Neural cell (in vitro differentiated cells): ENCODE data around the gene ADGRG1. TPM values are rescaled to one million over a fixed set of nuclear protein-coding genes. Genes with fewer than 3 reads are reported as not detected.

Source experiments
- H2AFZ ChIP-seq: fragments of 200-600, 300-800 bp; sonication (generic), shearing (Covaris generic); 2 replicates; pipeline ENCODE4 v1.6.0; 2014; ENCODE audit warnings: low read depth, mild to moderate bottlenecking, antibody characterized with exemption, low read length, moderate library complexity
- H3F3A ChIP-seq: fragments of 200-600 bp; shearing (Covaris generic); 2 replicates; pipeline ENCODE4 v1.6.1; 2016; ENCODE audit warnings: mild to moderate bottlenecking, moderate library complexity, mixed read lengths, antibody characterized with exemption, low read length; ENCODE audit not compliant: insufficient read depth, poor library complexity, severe bottlenecking
- H3K27ac ChIP-seq: fragments of 200-600, 300-800 bp; sonication (generic), shearing (Covaris generic); 2 replicates; pipeline ENCODE4 v1.5.1; 2014; ENCODE audit warnings: mild to moderate bottlenecking, low read length, moderate library complexity
- H3K27me3 ChIP-seq: fragments of 300-800, 200-600 bp; sonication (generic), shearing (Covaris generic); 2 replicates; pipeline ENCODE4 v1.6.0; 2014; ENCODE audit warnings: mild to moderate bottlenecking, low read depth, low read length, moderate library complexity; ENCODE audit not compliant: insufficient read depth
- H3K36me3 ChIP-seq: fragments of 300-800, 200-600 bp; sonication (generic), shearing (Covaris generic); 2 replicates; pipeline ENCODE4 v1.5.1; 2014; ENCODE audit warnings: mild to moderate bottlenecking, antibody characterized with exemption, low read length, moderate library complexity; ENCODE audit not compliant: insufficient read depth
- H3K4me2 ChIP-seq: fragments of 300-800, 200-600 bp; sonication (generic), shearing (Covaris generic); 2 replicates; pipeline ENCODE4 v1.6.0; 2014; ENCODE audit warnings: mild to moderate bottlenecking, low read length
- H3K4me3 ChIP-seq: fragments of 300-800, 200-600 bp; sonication (generic), shearing (Covaris generic); 2 replicates; pipeline ENCODE4 v1.5.1; 2014; ENCODE audit warnings: mild to moderate bottlenecking, low read length, moderate library complexity
- H3K79me2 ChIP-seq: fragments of 200-600 bp; shearing (Covaris generic); replicated peaks from 2 replicates; pipeline ENCODE4 v1.6.0; 2014; ENCODE audit warnings: mild to moderate bottlenecking, low read length, moderate library complexity; ENCODE audit not compliant: insufficient read depth
- H3K9ac ChIP-seq: fragments of 300-800, 200-600 bp; sonication (generic), shearing (Covaris generic); 2 replicates; pipeline ENCODE4 v1.6.1; 2016; ENCODE audit warnings: mild to moderate bottlenecking, low read length, mixed read lengths
- H3K9me2 ChIP-seq: fragments of 200-600 bp; shearing (Covaris generic); 2 replicates; pipeline ENCODE4 v1.6.1; 2016; ENCODE audit warnings: mild to moderate bottlenecking, low read length, mixed read lengths; ENCODE audit not compliant: insufficient read depth
- H3K9me3 ChIP-seq: fragments of 200-600, 300-800 bp; sonication (generic), shearing (Covaris generic); 2 replicates; pipeline ENCODE4 v1.6.1; 2016; ENCODE audit warnings: mild to moderate bottlenecking, mixed run types, low read length, moderate library complexity, mixed read lengths
- H4K20me1 ChIP-seq: fragments of 200-600 bp; shearing (Covaris generic); 2 replicates; pipeline ENCODE4 v1.6.1; 2016; ENCODE audit warnings: mild to moderate bottlenecking, mixed run types; ENCODE audit not compliant: insufficient read depth
- EP300 ChIP-seq: fragments of 450-650 bp; conservative IDR thresholded peaks from 2 replicates; pipeline ENCODE4 v1.6.1; 2014; ENCODE audit warnings: antibody characterized with exemption, mild to moderate bottlenecking, moderate library complexity; ENCODE audit not compliant: poor library complexity, severe bottlenecking
- EZH2 ChIP-seq: fragments of 200-600, 300-800 bp; shearing (Covaris generic), sonication (generic); IDR thresholded peaks from 2 replicates; pipeline ENCODE4 v1.6.1; 2014; ENCODE audit warnings: antibody characterized with exemption, low read length, borderline replicate concordance, mild to moderate bottlenecking; ENCODE audit not compliant: insufficient read depth, poor library complexity, severe bottlenecking
- MXI1 ChIP-seq: fragments of 450-650 bp; conservative IDR thresholded peaks from 2 replicates; pipeline ENCODE4 v1.6.1; 2014; ENCODE audit warnings: antibody characterized with exemption, mild to moderate bottlenecking; ENCODE audit not compliant: poor library complexity, severe bottlenecking
- POLR2AphosphoS5 ChIP-seq: IDR thresholded peaks from 2 replicates; pipeline ENCODE4 v1.6.1; 2012
- RAD21 ChIP-seq: fragments of 450-650 bp; conservative IDR thresholded peaks from 2 replicates; pipeline ENCODE4 v1.6.1; 2014; ENCODE audit warnings: antibody characterized with exemption, mild to moderate bottlenecking, moderate library complexity
- SMC3 ChIP-seq: fragments of 450-650 bp; conservative IDR thresholded peaks from 2 replicates; pipeline ENCODE4 v1.6.1; 2014; ENCODE audit warnings: antibody characterized with exemption, mild to moderate bottlenecking, moderate library complexity; ENCODE audit not compliant: poor library complexity
- TAF1 ChIP-seq: IDR thresholded peaks from 2 replicates; pipeline ENCODE4 v1.6.1; 2012; ENCODE audit warnings: low read depth
- polyA plus RNA-seq: library from polyadenylated mRNA; depleted of rRNA; stranded (reverse); fragments of >200 nt; gene quantifications from 2 replicates; pipeline ENCODE4 v1.2.3, GENCODE V29; 2014
- TF ChIP-seq, protein P1 (sequence below): fragments of 450-650 bp; IDR thresholded peaks from 2 replicates; pipeline ENCODE4 v1.5.1; 2014; ENCODE audit warnings: antibody characterized with exemption, mild to moderate bottlenecking, moderate library complexity; ENCODE audit not compliant: poor library complexity, severe bottlenecking
- TF ChIP-seq, protein P2 (sequence below): IDR thresholded peaks from 2 replicates; pipeline ENCODE4 v1.6.1; 2012; ENCODE audit warnings: borderline replicate concordance

ADGRG1 gene
- polyA plus RNA-seq, 1 donor from 2014 or later: 86.8 TPM

DNA sequence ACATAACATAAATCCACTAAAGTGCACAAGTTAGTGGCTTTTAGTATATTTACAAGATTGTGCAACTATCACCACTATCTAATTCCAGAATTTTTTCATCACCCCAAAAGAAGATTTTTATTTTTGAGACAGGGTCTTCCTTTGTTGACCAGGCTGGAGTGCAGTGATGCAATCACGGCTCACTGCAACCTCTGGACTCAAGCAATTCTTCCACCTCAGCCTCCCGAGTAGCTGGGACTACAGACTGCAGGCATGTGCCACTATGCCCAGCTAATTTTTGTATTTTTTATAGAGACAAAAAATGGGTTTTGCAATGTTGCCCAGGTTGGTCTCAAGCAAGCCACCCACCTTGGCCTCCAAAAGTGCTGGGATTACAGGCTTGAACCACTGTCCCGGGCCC is 81.2 kb downstream of the ADGRG1 start:
- Histone ChIP-seq H3K79me2 (no peaks in the 10 kb centered on the region), H3K4me2 (no peak overlapping the region), H3K9ac (no peak overlapping the region), H3F3A (no peaks in the 10 kb centered on the region), H3K36me3 (no peaks in the 10 kb centered on the region), H4K20me1 (no peaks in the 10 kb centered on the region), H3K4me3 (no peak overlapping the region), H3K9me3 (no peaks in the 10 kb centered on the region), H3K9me2 (no peaks in the 10 kb centered on the region), H3K27ac (no peak overlapping the region), H2AFZ (no peak overlapping the region), H3K27me3 (no peaks in the 10 kb centered on the region)
- no peak for TF ChIP-seq EP300
- TF ChIP-seq RAD21: no peak
- no peak for TF ChIP-seq EZH2
- TF ChIP-seq TAF1: no peak
- TF ChIP-seq MXI1: no peak
- TF ChIP-seq SMC3: no peak
- TF ChIP-seq, protein P1, sequence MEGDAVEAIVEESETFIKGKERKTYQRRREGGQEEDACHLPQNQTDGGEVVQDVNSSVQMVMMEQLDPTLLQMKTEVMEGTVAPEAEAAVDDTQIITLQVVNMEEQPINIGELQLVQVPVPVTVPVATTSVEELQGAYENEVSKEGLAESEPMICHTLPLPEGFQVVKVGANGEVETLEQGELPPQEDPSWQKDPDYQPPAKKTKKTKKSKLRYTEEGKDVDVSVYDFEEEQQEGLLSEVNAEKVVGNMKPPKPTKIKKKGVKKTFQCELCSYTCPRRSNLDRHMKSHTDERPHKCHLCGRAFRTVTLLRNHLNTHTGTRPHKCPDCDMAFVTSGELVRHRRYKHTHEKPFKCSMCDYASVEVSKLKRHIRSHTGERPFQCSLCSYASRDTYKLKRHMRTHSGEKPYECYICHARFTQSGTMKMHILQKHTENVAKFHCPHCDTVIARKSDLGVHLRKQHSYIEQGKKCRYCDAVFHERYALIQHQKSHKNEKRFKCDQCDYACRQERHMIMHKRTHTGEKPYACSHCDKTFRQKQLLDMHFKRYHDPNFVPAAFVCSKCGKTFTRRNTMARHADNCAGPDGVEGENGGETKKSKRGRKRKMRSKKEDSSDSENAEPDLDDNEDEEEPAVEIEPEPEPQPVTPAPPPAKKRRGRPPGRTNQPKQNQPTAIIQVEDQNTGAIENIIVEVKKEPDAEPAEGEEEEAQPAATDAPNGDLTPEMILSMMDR: no peak
- no peak for TF ChIP-seq POLR2AphosphoS5
- TF ChIP-seq, protein P2, sequence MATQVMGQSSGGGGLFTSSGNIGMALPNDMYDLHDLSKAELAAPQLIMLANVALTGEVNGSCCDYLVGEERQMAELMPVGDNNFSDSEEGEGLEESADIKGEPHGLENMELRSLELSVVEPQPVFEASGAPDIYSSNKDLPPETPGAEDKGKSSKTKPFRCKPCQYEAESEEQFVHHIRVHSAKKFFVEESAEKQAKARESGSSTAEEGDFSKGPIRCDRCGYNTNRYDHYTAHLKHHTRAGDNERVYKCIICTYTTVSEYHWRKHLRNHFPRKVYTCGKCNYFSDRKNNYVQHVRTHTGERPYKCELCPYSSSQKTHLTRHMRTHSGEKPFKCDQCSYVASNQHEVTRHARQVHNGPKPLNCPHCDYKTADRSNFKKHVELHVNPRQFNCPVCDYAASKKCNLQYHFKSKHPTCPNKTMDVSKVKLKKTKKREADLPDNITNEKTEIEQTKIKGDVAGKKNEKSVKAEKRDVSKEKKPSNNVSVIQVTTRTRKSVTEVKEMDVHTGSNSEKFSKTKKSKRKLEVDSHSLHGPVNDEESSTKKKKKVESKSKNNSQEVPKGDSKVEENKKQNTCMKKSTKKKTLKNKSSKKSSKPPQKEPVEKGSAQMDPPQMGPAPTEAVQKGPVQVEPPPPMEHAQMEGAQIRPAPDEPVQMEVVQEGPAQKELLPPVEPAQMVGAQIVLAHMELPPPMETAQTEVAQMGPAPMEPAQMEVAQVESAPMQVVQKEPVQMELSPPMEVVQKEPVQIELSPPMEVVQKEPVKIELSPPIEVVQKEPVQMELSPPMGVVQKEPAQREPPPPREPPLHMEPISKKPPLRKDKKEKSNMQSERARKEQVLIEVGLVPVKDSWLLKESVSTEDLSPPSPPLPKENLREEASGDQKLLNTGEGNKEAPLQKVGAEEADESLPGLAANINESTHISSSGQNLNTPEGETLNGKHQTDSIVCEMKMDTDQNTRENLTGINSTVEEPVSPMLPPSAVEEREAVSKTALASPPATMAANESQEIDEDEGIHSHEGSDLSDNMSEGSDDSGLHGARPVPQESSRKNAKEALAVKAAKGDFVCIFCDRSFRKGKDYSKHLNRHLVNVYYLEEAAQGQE: no peak

DNA sequence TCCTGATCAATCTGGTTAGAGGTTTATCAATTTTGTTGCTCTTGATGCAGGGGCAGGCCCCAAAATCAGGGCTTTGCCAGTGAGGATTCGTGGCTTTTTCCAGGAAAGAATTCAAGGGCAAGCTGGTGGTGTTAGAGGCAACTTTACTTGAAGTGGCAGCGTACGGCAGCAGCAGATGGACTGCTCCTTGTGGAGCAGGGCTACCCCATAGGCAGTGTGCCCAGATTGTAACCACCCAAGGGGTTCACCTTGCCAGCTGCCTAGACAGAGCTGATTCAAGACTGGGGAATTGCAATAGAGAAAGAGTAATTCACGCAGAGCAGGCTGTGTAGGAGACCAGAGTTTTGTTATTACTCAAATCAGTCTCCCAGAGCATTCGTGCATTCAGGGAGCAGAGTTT is 82.9 kb downstream of the ADGRG1 start:
- no peak overlapping the region for H2AFZ ChIP-seq
- TF ChIP-seq RAD21: no peak
- no peak for TF ChIP-seq SMC3
- no peak for TF ChIP-seq EP300
- TF ChIP-seq, protein P2: no peak
- TF ChIP-seq, protein P1: no peak
- TF ChIP-seq TAF1: no peak
- no peak for TF ChIP-seq POLR2AphosphoS5
- no peak for TF ChIP-seq EZH2
- no peak for TF ChIP-seq MXI1
- H4K20me1 ChIP-seq: no peaks in the 10 kb centered on the region
- no peak overlapping the region for H3K9ac ChIP-seq
- H3K4me3 ChIP-seq: no peak overlapping the region
- H3K27ac ChIP-seq: no peak overlapping the region
- H3K9me3 ChIP-seq: no peaks in the 10 kb centered on the region
- H3K4me2 ChIP-seq: no peak overlapping the region
- no peaks in the 10 kb centered on the region for H3K36me3 ChIP-seq
- no peaks in the 10 kb centered on the region for H3K9me2 ChIP-seq
- no peaks in the 10 kb centered on the region for H3F3A ChIP-seq
- H3K27me3 ChIP-seq: no peaks in the 10 kb centered on the region
- no peaks in the 10 kb centered on the region for H3K79me2 ChIP-seq
